Embryonic facial prominence (tissue), 1 donor: ENCODE data around the gene CBX6.
A peak's percentile ranks its signal among the peaks of the same experiment; 100 is the strongest.

Experiments used
- DNase-seq: peaks from one replicate; pipeline ENCODE4 v3.0.0-alpha.2; 2016; ENCODE audit errors: extremely low spot score

Gene CBX6

DNA sequence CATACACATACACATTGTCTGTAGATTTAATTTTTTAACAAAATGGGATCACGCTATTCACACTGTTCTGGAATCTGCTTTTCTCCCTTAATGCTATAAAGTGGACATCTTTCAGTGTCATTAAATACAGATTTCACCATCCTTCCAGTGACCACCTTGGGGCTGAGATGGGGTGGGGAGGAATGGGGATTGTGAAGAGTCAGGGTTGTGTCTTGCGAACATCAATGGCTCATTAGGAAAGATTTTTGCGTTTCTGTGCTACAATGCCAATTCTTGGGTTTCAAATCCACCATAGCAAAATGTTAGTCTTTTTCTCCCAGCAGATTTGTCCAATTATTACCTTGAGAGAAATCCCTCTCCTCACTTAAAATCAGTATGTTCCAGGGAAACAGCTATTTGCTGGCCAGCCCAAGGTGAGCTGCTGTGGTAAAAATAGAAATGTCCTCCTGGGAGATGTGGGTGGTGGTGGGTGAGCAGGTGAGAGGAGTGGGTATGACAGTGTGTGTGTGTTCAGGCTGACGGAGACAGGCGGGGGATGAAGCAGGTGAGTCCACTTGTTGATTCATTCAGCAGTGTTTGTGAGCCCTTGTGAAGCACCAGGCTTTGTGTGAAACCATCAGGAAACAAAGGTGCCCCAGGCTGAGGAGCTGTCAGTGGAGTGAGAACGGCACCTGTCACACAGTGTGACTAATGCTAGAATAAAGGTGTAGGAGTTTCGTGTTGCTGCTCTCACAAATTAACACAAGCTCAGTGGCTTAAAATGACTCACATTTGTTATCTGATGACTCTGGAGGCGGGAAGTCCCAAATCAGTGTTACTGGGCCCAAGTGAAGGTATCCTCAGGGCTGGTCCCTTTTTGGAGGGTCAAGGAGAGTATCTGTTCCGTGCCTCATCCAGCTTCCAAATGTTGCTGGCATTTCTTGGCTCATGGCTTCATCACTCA is 1.7 kb upstream of the CBX6 start:
- DNase-seq = no peak

DNA sequence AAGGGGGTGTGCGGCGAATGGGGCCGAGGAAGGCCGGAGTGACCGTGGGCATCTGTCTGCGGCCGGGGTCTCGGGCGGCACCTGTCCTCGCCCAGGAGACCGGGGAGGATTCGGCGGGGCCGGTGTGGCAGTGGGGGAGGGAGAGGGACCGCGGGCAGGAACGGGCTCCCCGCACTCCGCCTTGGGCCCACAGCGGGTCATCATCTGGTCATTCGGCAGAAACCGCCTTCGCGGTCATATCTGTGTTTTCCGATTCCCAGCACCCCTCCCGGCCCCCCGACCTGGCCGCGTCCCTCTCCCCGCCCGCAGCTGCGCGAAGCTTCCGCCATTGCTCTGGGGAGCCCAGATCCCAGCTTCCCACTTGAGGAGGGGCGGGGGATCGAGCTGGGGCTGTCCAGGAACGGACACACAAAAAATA is 824 bp upstream of the CBX6 start:
- no peak for DNase-seq

DNA sequence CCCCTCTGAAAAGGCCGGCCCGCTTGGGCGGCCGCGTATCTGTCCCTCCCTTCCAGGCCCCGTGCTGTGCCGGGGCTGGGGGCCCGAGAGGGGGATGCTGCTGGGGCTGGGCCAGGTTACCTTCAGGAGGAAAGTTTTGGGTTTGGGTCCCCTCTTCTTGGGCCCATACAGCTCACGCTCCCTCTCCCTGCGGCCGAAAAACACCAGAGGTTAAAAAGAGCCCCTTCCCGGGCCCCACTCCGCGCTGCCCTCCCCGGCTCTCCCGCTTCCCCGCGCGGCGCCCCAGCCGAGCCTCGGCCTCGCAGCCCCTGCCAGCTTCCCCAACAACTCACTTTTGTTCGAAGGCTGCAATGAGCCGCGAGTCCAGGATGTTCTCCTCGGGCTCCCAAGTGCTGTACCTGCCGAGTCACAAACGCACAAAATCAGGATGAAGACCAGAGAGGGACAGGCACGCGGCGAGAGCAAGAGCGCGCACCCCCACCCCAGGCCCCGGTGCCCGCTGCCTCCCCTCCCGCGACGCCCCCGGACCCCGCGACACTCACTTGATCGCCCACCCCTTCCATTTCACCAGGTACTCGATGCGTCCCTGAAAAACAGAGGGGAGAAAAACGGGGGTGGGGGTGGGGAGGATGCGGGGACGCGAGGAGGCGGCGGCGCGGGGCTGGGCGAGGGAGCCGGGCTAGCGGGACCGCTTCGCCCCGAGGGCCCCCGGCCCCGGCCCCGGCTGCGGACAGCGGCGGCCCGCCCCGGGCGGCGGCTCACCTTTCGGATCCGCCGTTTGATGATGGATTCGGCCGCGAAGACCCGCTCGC is 450 bp downstream of the CBX6 start:
- DNase-seq = no peak

DNA sequence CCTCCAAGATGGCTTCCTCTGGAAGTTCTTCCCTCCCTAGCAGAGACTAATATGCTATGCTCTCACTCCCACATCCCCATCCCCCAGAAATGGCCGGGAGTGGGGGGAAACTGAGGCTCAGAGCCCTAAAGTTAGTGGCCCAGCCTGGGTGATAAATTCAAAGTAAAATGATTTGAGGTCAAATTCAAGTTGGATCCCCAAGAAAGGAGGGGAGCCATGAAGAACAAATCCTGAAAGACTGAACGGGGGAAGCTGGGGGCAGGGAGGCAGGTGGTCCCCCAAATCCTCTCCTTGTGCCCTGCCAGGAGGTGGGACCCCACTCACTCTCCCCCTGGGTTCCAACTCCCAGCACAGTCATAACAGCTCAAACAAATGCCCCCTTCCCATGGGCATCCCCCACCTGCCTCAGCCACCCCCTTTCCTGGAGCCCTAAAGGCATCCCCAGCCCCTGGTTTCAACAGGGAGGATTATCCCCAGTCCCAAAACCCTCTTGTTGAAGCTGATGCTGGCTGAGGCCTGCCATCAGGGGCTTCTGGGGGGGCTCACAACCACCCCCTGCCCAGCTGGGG is 1.1 kb downstream of the CBX6 start:
- DNase-seq = no peak

DNA sequence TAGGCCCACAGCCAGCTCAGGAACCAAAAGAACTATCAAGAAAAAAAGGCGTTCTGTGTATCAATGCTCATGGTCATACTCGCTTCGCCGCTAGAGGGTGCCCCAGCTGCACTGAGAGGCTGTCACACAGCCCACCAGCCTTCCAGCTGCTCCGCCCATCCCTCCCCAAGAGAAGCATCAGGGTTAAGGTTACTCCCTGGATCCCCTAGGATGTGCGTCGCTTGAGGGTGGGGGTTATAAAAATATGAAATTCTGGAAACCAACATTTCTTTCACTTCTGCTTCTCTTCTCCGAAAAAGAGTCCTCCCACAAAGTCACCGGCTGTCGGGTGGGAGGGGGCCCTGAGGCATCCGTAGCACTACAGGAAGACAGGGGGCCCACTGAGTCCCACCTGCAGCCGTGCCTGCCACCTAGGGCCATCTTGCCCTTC is 1.7 kb downstream of the CBX6 start:
- peak; percentile 63 for DNase-seq

DNA sequence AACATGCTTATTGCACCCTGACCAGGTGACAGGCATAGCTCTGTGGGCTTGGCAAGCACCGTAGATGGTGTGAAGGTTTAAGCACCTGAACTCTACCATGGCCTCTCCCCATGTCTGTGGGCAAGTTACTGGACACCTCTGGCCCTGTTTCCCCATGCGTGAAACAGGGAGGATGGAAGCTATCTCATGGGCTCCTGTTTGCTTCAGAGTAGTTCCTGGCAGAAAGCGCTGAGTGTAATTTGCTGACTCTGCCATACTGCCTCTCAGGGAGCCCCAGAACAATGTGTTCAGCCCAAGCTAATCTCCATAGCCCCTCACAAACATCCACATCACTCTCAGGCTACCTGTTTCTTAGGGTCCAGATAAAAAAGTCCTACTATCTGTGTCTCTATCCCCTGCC is 2.4 kb downstream of the CBX6 start:
- DNase-seq = no peak

DNA sequence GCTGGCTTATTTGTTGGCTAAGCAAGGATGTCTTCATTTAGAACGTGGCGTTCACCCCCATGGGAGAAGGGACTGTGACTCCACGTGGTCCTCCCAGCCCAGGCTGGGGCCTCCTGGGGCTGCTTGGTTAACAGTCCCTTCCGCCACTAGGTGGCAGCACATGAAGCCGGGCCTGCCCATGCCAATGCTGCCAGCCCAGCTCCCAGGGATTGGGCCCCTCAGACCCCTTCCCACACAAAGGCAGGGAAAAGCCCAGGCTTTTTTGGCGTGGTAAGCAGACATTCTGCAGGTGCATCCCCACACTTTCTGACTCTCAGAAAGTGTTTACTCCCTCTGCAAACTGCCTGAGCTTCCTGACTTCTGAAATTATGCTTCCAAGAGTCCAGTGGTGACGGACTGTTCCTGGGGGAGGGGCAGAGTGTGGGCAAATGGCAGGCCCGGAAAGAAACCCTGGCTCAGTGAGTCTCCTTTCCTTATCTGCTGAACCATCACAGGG is 3.1 kb downstream of the CBX6 start:
- no peak for DNase-seq

DNA sequence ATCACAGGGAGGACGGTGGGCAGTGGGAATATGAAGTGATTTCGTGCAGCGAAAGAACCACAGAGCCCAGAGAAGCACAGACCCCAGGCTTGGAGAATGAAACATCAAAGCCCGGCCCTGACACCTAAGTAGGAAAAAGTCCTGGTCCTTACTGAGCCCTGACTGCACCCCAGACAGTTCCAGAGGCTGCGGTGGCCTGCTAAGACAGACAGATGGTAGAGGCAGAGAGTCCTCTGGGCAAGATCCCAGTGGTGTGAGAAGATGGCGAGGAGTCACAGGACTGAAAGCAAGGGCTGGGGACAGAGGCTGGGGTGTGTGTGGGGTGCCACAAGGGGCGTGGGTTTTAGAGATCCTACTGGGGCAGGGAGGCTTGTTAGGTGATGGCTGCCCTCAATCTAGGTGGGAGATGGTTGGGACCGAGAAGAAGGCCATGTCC is 3.7 kb downstream of the CBX6 start:
- DNase-seq = no peak

DNA sequence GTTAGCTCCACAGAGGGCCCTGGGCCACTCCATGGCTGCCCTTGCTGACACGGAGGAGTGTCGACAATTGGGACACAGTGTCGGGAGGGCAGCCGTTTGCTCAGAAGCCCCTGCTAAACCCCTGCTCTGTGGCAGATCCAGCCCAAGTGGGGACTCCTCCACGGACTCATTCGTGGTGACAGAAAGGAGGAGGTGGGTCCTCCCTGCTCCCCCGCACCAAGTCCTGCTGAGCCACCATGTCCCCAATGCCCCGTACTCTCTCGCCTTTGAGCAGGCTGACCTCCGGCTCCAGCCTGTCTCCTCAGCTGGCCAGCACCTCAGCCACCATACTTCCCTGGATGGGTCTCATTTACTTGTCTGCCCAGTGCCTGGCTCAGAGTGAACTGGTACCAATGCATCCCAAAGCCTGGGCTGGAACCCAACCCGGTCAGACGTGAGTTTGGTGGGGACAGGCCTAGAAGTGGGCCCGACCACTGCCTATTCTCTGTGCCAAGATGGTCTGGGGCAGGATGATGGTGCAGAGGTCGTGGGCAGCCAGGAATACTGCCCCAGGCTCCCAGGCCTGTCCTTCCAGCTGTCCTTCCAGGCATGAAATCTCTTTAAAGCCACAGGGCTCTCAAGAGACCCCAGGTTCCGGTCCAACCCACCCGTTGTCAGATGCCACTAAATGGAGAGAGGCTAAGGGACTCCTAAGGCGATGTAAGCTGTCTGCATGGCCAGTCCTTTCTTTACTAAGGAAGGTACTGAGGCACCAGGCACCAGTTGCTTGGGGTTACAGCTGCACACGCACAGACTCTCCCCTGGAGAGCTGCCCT is 4.3 kb downstream of the CBX6 start:
- DNase-seq = no peak

DNA sequence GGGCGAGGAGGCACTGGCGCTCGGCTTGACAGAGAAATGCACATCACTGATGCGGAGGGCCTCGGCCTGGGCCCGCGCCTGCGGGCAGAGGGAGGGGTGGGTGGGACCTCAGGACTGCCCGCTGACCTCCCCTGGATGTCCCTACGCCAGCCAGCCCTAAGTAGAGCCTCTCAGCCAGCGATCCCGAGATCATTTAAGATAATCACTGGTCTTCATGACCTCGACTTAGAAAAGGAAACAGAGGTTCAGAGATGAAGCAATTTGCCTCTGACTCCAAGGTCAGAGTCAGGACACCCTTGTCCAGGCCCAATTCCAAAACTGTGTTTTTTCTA is 4.9 kb downstream of the CBX6 start:
- no peak for DNase-seq

DNA sequence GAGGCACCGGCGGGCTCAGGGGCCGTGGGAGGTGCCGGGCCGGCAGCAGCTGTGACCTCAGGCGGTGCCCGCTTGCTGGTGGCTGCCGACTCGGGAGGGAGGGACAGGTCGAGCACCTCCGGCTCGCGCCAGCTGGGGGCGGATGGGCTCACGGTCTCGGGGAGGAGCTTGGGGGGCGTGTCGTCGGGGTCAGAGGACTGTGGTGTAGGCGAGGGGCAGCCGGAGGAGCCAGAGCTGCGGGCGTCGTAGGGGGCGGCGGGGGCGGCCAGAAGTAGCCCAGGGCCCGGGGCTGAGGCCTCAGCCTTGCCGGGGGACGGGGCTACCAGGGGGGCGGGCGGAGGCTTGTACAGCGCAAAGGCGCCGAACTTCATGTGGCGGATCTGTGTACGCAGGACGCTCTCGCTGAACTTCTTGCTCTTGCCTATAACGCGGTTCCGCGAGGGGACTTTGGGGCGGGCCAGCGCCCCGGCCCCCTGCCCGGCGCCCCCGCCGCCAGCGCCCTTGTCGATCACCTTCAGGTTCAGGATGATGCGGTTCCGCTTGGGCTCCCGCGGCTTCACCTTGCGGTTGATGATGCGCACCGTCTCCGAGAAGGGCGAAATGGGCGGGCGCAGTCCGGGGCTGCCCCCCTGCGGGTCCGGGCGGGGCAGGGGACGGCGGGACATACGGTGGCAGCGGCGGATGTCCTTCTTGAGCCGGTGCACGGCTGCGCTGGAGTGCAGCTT is 5.5 kb downstream of the CBX6 start:
- DNase-seq = no peak

DNA sequence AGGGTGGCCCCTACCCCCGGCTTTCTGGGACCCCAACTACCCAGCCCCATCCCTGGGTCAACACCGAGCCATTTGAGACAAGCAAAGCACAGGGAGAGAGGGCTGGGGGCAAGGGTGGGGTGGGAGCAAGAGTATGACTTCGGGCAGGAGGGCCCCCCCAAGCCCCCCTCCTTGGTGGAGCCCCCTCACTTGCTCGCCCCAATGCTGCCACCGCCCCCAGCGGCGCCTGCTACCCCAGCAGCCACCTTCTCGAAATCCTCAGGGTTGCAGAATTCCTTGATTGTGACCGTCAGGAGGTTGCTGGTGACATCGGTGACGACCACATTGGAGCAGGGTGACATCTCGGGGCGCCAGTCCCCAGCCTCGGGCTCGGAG is 6.0 kb downstream of the CBX6 start:
- DNase-seq = no peak

DNA sequence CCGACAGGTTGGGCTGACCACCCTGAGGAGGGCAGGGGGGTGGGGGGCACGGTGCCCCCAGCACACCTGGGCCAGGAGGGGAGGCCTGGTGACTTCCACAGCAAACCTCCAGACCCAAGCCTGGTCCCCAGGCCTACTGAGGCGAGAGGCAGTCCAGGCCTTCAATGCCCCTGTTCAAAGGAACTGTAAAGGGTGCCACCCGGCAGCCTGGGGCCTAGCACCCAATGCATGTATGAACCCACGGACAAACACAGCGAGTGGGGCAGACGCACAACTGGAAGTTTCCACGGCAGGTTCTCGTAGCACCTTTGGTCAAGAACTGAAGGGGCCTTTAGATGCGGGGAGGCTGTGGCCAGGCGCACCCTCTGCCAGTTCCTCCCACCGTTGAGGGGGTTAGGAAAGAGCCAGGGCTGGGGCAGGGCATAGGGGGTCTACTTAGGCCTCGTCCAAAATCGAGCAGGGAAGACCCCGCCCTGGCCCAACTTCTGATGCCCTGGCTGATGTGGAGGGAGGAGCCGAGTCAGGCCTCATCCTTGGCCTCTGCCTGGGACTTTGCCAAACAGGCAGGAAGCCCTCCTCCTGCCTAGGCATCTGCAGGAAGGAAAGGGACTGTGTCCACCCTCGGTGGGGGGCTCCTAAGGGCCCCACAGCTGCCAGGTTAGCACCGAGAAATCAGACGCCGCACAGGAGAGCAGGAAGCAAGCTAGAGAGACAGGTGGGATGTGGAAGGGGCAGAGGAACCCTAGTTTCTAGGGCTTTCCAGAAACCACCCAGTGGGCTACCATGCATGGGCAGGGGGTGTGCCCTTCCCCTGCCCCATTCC is 6.6 kb downstream of the CBX6 start:
- DNase-seq = no peak

DNA sequence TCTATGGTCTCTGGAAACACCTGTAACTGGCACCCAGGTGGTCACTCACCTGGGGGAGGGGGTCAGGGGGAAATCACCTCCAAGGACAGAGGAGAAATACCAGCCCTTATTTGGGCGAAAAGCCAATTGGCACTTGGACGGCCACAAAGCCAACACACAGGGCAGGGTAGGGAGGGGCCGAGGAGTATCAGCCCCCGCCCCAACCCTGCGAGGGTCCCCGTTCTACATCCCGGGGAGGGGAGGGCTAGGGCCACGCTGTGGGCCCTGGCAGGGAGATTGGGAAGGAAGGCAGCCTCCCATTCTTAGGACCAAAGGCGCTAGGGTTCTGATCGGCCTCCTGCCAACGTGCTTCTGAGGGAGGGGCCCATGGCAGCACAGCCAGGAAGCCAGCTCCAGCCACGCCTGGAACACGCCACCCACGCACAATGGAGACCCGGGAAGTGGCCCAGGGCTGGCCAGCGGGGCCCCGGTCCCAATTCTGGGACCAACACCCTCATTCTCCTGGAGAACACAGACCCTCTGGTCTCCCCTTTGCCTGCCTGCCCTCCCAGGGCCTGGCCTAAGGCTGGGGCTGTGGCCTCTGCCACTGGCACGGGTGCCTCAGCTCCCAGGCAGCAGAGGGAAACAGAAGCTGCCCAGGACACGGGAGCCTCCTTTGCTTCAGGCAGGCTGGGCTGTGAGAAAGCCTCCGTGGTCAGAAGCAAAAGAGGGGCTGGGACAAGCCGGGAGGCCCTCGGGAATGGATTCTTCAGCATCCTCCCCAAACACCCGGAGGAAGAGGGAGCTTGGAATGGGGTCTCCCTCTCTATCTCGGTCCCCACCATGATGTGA is 7.4 kb downstream of the CBX6 start:
- DNase-seq = no peak

DNA sequence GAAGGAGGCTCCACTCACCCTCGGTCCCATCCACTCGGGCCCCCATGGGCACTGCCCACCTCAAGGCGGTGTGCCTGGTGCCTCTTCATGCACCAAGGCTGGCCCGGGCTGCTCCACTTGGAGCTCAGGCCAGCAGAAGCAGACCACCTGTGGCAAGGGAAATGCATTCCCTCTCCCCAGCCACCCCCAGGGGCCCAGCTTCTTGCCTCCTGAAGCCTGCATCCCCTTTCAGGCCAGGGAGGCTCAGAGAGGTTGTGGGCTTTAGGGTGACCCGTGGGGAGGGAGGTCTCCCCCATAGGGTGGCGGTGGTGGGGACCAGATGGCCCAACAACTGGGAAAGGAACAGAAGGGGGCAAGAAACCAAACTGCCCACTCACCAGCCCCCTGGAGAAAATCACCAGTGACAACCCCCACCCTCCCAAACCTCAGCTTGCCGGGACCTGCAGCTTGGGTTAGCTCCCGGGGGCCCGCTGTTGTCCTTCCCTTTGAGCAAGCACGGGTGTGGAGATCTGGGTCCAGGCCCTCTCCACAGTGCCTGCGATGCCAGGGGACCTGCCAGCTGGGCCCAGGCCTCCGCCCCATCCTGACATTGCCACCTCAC is 8.4 kb downstream of the CBX6 start:
- DNase-seq = no peak

DNA sequence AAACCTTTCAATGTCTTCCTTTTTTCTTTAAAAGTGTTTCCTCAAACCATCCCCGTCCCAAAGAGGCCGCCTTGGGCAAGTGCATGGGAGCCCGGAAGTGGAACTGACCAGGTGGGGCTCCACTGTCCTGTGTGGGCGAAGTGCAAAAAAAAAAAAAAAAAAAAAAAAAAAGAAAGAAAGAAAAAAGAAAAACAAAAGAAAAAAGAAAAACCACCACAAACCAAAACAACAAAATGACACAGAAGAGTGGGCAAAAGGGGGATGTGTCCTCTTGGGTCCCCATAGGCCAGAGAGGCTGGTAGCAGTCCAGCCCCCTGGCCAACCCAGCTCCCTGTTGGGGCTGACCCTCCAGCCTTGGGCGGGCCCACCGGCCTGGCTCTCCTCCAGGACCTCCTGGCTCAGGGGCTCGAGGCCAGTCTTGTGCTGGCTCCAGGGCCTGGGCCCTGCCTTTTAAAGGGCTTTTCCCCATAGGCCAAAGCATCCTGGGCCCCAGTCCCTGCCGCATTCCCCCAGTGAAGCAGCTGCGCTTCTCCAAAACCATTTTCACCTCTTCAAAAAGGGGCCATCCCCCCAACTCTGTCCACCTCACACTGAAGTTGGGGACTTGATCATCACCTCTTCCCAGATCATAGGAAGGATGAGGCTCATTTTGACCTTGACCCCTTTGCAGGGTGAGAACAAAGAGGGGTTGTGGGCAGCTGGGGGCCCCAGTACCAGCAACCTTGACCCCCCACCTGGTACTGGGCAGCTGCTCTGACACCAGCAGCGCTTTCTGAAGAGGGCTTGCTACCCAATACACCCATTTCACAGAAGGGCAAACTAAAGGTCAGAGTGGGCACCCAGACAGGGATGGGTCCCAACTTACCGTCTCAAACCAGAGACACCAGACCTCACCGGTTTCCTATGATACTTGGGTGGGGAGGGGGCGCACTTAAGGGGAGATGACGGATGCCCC is 9.4 kb downstream of the CBX6 start:
- DNase-seq = no peak

DNA sequence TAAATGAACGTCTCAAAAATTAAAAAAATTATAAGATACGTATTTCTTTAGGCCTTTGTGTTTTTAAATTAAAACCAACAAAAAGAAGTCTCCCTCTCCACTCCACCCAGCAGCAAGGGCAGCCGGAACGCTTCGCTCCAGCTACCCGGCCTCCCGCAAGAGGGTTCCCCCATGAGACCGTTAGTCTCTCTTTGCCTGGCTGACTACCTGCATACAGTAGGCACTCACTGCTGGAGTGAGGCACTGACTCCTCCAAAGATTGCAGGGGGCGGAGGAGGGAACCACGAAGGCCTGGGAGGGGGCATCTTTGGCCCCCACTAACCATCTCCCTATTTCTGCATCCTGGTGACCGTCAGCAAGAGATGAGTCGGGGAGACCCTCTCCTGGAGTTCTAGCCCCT is 10.1 kb downstream of the CBX6 start:
- DNase-seq = no peak
